ENCODE measurements around the gene CSGALNACT2.

CSGALNACT2 gene

DNA sequence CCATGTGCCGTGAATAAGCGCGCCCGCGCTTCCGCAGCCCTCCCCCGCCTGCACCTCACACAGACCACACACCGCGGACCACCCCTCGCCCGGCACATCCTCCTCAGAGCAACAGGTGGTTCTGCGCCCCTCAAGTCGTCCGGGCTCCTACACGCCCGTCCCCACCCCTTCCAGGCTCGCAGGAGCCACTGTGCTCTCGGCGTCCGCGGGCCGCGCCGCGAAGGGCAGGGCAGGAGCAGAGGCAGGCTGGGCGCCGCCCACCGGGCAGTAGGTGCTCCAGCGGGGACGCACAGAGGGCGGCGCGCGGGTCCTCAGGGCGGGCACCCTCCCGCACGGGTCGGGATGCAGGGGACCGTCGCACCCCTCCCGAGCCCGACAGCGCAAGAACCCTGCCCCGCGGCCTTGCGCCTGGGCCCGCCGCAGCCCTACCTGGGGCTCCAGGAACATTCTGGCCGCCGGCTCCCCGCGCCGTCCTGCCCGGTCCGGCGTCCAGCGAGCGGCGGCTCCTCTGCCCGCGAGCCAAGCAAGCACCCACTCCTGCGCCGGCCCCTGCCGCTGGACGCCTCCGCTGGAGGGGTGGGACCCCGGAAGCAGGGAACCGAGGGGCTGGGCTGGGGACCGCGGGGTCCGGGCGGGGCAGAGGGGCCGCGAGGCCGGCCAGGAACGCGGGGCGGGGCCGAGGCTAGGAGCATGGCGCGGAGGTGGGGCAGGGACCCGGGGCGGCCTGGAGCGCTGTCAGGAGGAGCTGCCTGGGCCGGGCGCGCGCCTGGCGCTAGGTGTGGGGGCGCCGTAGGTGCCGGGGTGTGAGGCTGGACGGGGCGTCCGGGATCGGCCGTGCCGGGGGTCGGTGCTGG, 91.2 kb downstream of the CSGALNACT2 start:
- no peaks in the 10 kb centered on the region for H3K27me3 ChIP-seq (ENCODE audit: insufficient read depth, low read length, poor library complexity)
- ATAC-seq (ENCODE audit: insufficient read depth, low read depth) = peak; percentile 45
- TF ChIP-seq EZH2 (IDR thresholded peaks at IDR 0.05; ENCODE audit: borderline replicate concordance, low read depth, low read length, severe bottlenecking) = no peak
- no peaks in the 10 kb centered on the region for H3K36me3 ChIP-seq (ENCODE audit: insufficient read depth, low read length)
- no peaks in the 10 kb centered on the region for H3K9me3 ChIP-seq (ENCODE audit: insufficient read depth, low read length, severe bottlenecking)
- no peak overlapping the region for H3K9ac ChIP-seq (ENCODE audit: low read depth, low read length)
- no peak overlapping the region for H3K4me2 ChIP-seq (ENCODE audit: insufficient read depth, low read length)
- peak; percentile 33 for DNase-seq
- no peaks in the 10 kb centered on the region for H3K4me1 ChIP-seq (ENCODE audit: insufficient read depth, low read length)
- no peak overlapping the region for H3K4me3 ChIP-seq (ENCODE audit: low read depth in 1 of 2, low read length in 2 of 2)
- H4K20me1 ChIP-seq (ENCODE audit: insufficient read depth, low read length) = no peaks in the 10 kb centered on the region; the same call in 1 of the 2 replicates
- H2AFZ ChIP-seq (ENCODE audit: low read depth, low read length) = no peak overlapping the region
- no peak overlapping the region for H3K27ac ChIP-seq (ENCODE audit: low read length)
- no peaks in the 10 kb centered on the region for H3K79me2 ChIP-seq (ENCODE audit: insufficient read depth, low read length)

DNA sequence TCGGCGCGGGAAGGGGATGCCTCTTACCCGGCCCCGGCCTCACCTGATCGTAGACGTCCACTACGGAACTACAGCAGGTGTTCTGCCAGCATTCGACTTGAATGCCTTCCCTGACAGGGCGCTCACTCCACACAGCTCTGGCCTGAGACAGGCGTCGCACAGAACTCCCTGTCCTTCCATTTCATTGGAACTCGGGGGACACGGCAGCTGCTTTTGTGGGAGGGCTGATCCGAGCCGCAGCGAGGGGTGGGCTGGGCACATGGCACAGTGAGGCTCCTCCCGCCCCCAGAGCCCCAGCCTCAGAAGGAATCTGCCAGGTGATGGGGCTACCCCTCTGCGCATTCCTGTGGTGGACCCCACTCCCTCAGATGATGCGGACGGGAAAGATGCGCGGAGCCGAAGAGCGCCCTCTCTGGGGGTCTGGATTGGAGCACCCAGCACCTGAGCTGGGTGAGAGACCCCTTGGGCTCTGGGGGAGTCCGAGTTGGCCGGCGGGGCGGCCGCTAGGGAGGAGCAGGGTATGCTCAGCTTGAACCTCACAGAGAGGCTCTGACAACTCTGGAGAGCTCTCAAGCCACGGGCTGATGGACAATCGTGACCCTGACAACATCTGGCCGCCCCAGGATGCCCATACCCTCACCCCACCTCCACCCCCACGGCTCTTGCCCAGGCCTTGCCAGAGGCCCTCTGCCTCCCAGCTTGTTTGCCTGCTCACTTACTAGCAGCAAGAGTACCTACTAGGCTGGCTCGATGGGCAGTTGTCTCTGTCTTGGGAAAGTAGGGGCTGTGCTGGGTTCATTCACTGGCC, 92.1 kb downstream of the CSGALNACT2 start:
- H3K4me1 ChIP-seq (ENCODE audit: insufficient read depth, low read length) = no peaks in the 10 kb centered on the region
- no peak overlapping the region for H3K4me2 ChIP-seq (ENCODE audit: insufficient read depth, low read length)
- H3K9me3 ChIP-seq (ENCODE audit: insufficient read depth, low read length, severe bottlenecking) = no peaks in the 10 kb centered on the region
- H3K9ac ChIP-seq (ENCODE audit: low read depth, low read length) = no peak overlapping the region
- no peaks in the 10 kb centered on the region for H3K27me3 ChIP-seq (ENCODE audit: insufficient read depth, low read length, poor library complexity)
- H2AFZ ChIP-seq (ENCODE audit: low read depth, low read length) = no peak overlapping the region
- no peaks in the 10 kb centered on the region for H3K79me2 ChIP-seq (ENCODE audit: insufficient read depth, low read length)
- H3K36me3 ChIP-seq (ENCODE audit: insufficient read depth, low read length) = no peaks in the 10 kb centered on the region
- ATAC-seq (ENCODE audit: insufficient read depth, low read depth) = no peak
- H4K20me1 ChIP-seq (ENCODE audit: insufficient read depth, low read length) = no peaks in the 10 kb centered on the region; the same call in 1 of the 2 replicates
- DNase-seq = no peak
- TF ChIP-seq, protein P1, sequence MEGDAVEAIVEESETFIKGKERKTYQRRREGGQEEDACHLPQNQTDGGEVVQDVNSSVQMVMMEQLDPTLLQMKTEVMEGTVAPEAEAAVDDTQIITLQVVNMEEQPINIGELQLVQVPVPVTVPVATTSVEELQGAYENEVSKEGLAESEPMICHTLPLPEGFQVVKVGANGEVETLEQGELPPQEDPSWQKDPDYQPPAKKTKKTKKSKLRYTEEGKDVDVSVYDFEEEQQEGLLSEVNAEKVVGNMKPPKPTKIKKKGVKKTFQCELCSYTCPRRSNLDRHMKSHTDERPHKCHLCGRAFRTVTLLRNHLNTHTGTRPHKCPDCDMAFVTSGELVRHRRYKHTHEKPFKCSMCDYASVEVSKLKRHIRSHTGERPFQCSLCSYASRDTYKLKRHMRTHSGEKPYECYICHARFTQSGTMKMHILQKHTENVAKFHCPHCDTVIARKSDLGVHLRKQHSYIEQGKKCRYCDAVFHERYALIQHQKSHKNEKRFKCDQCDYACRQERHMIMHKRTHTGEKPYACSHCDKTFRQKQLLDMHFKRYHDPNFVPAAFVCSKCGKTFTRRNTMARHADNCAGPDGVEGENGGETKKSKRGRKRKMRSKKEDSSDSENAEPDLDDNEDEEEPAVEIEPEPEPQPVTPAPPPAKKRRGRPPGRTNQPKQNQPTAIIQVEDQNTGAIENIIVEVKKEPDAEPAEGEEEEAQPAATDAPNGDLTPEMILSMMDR (IDR thresholded peaks at IDR 0.05; ENCODE audit: borderline replicate concordance, extremely low read depth, low read length, poor library complexity, severe bottlenecking) = no peak
- no peak for TF ChIP-seq EZH2 (IDR thresholded peaks at IDR 0.05; ENCODE audit: borderline replicate concordance, low read depth, low read length, severe bottlenecking)
- no peak overlapping the region for H3K27ac ChIP-seq (ENCODE audit: low read length)
- H3K4me3 ChIP-seq (ENCODE audit: low read depth in 1 of 2, low read length in 2 of 2) = no peak overlapping the region

DNA sequence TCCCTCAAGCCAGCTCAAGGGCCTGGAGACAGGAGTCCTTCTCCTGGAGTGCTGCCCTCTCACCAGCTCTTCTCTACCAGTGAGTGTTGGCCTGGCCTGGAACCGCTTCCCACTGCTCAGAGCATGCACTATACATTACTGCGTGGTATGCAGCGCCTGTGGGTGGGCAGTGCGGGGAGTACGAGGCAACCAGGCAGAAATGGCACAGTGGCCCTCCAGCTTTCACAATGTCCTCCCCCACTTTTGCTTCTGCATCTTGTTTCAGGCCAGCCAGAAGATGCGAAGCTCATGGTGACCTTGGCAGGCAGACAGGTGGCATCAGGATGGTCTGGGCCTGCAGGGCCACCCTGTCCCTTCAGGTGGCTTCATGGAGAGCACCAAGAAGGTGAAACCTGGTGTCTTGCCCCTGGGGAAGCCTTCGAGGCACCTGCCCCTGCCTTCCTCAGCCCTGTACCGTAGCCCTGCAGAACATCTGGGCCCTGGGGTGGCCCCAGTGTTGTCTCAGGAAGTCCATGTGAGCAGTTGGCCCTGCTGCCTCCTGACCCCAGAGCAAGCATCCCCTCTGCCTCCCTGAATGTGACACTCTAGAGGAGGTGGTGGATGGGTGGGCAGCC, 92.8 kb downstream of the CSGALNACT2 start:
- no peaks in the 10 kb centered on the region for H3K9me3 ChIP-seq (ENCODE audit: insufficient read depth, low read length, severe bottlenecking)
- no peak for ATAC-seq (ENCODE audit: insufficient read depth, low read depth)
- H3K79me2 ChIP-seq (ENCODE audit: insufficient read depth, low read length) = no peaks in the 10 kb centered on the region
- H3K4me1 ChIP-seq (ENCODE audit: insufficient read depth, low read length) = no peaks in the 10 kb centered on the region
- H4K20me1 ChIP-seq (ENCODE audit: insufficient read depth, low read length) = no peaks in the 10 kb centered on the region; the same call in 1 of the 2 replicates
- H3K4me3 ChIP-seq (ENCODE audit: low read depth in 1 of 2, low read length in 2 of 2) = no peak overlapping the region
- DNase-seq = no peak
- no peaks in the 10 kb centered on the region for H3K36me3 ChIP-seq (ENCODE audit: insufficient read depth, low read length)
- H3K27me3 ChIP-seq (ENCODE audit: insufficient read depth, low read length, poor library complexity) = no peaks in the 10 kb centered on the region
- no peak overlapping the region for H3K4me2 ChIP-seq (ENCODE audit: insufficient read depth, low read length)
- H2AFZ ChIP-seq (ENCODE audit: low read depth, low read length) = no peak overlapping the region
- TF ChIP-seq EZH2 (IDR thresholded peaks at IDR 0.05; ENCODE audit: borderline replicate concordance, low read depth, low read length, severe bottlenecking) = no peak
- TF ChIP-seq, protein P1 (IDR thresholded peaks at IDR 0.05; ENCODE audit: borderline replicate concordance, extremely low read depth, low read length, poor library complexity, severe bottlenecking) = no peak
- H3K9ac ChIP-seq (ENCODE audit: low read depth, low read length) = no peak overlapping the region
- H3K27ac ChIP-seq (ENCODE audit: low read length) = no peak overlapping the region

Data from DND-41 (cell line).